Peyer's patch (tissue), 4 donors: ENCODE data around the gene PLAC8. TPM values are rescaled to one million over a fixed set of nuclear protein-coding genes. Genes with fewer than 3 reads are reported as not detected.

Experiments
- DNase-seq, 3 donors: peaks; one replicate each; pipeline ENCODE4 v3.0.0-alpha.2; 2017 to 2019
- H3K27ac ChIP-seq, 4 donors: fragments of 200-600 bp; sonication (generic); one replicate each; pipeline ENCODE4 v1.5.1; 2016 to 2019
- H3K27me3 ChIP-seq, 2 donors: fragments of 200-600 bp; sonication (generic); one replicate each; pipeline ENCODE4 v1.5.1; 2019
- H3K36me3 ChIP-seq, 3 donors: fragments of 200-600 bp; sonication (generic); one replicate each; pipeline ENCODE4 v1.5.1; 2016 to 2019
- H3K4me1 ChIP-seq, 4 donors: fragments of 200-600 bp; sonication (generic); one replicate each; pipeline ENCODE4 v1.5.1; 2016 to 2019
- H3K4me3 ChIP-seq, 4 donors: fragments of 200-600 bp; sonication (generic); 1 replicate in 3 of 4; 2 replicates in 1 of 4; pipeline ENCODE4 v1.5.1; 2016 to 2019; ENCODE audit warnings: mild to moderate bottlenecking in 1 of 4
- H3K9me3 ChIP-seq, 4 donors: fragments of 200-600 bp; sonication (generic); one replicate each; pipeline ENCODE4 v1.5.1; 2016 to 2019; ENCODE audit warnings: mild to moderate bottlenecking in 1 of 4
- CTCF ChIP-seq, 6 experiments: fragments of 450-650 bp in 4 of 6; fragments of 200-600 bp in 2 of 6; sonication (generic) in 1 of 6; IDR thresholded peaks; one replicate each; pipeline ENCODE4 v1.5.1; 2017 to 2019; ENCODE audit warnings: antibody characterized with exemption in 6 of 6, mild to moderate bottlenecking in 3 of 6, moderate library complexity in 1 of 6
- POLR2A ChIP-seq, 2 donors: fragments of 450-650 bp; IDR thresholded peaks; one replicate each; pipeline ENCODE4 v1.5.1; 2017; ENCODE audit warnings: antibody characterized with exemption in 2 of 2, mild to moderate bottlenecking in 2 of 2, moderate library complexity in 2 of 2
- total RNA-seq, 4 donors: library from RNA; depleted of rRNA; stranded (reverse); fragments of >200 nt; gene quantifications; one replicate each; pipeline ENCODE4 v1.1.0, GENCODE V29; 2016

PLAC8 gene, protein sequence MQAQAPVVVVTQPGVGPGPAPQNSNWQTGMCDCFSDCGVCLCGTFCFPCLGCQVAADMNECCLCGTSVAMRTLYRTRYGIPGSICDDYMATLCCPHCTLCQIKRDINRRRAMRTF
- 100 to 1,000 TPM in 2 of 4 donors, 10 to 100 TPM in 2; 36.3 to 148 (median 107) TPM for total RNA-seq

DNA sequence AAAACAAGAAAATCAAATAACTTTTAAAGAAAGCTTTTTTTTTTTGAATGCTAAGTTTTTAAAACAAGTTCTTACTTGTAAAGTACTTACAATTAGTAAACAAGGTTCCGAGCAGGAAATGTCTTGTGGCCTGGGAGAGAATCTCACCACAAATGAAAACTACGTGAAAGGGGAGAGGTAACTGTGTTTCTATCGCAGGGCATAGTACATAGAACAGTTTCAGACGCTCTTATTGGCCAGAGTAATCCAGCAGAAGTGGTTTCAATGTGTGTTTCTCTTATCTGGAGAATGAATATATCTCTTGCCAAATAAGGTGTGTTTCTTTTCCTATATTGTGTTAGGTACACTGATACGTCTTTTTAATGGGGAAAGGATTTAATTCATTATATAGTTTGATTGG, at the start of gene PLAC8:
Gene PLAC8 (minus strand): TSS at position 154 of the 400 bp plus-strand sequence. CDS start 6,808 bp downstream, outside the sequence.
- TF ChIP-seq CTCF (IDR thresholded peaks at IDR 0.05) (no peak), POLR2A (IDR thresholded peaks at IDR 0.05) (peak; percentile 87 to 93)
- Histone ChIP-seq H3K4me1 (peaks cover 0 to 26% (median 5%) of the 10 kb centered on the region in 4 donors), H3K4me3 (peak within 1 kb of the TSS; percentile 25 to 54 (median 40)), H3K36me3 (no peaks in the 10 kb centered on the region), H3K27me3 (no peaks in the 10 kb centered on the region), H3K27ac (peak within 1 kb of the TSS; percentile 64 to 88 (median 74)), H3K9me3 (no peaks in the 10 kb centered on the region)
- peak in 2 of 3 donors; percentile 80 to 88 for DNase-seq

DNA sequence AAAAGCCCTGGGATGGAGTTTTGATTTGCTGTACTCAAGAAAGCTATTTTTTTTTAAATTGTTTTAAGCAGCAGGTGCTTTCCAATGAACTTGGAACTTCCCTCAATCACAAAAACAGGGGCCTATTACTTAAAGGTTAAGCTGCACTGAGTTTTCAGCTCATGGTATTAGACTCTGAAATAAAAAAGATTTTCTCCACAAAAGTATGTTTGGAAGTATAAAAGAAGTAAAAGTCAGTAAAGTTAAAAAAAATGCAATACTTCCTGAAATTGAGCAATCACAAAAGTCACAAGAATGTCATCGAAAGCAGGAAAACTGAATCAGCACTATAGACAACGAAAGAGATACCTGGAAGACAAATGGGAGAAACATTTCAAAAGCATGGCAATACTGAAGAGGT, 38.9 kb upstream of the PLAC8 start:
- no peaks in the 10 kb centered on the region for H3K9me3 ChIP-seq
- H3K27me3 ChIP-seq: no peaks in the 10 kb centered on the region
- H3K4me1 ChIP-seq: peaks cover 0 to 6% (median 0%) of the 10 kb centered on the region in 4 donors
- no peak for TF ChIP-seq CTCF (IDR thresholded peaks at IDR 0.05)
- no peak for TF ChIP-seq POLR2A (IDR thresholded peaks at IDR 0.05)
- DNase-seq: no peak
- no peaks in the 10 kb centered on the region for H3K36me3 ChIP-seq
- no peak overlapping the region for H3K27ac ChIP-seq
- no peak overlapping the region for H3K4me3 ChIP-seq

DNA sequence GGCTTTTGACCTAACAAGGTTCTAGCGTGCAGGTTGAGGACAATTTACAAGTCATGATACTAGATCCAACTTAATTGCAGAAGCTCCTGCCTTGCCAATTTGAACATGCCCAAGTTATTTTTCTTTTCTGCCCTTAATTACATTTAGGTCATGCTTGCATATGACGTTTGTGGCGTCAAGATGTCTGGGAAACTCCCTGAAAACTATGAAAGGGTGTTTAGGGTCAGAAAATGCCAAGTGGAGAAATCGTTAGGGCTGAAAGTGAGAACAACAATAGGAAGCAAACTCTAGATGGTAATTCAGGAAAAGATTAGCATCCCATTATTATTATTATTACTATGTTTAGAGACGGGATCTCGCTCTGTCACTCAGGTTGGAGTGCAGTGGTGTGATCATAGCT, 38.2 kb upstream of the PLAC8 start:
- Histone ChIP-seq H3K27ac (no peak overlapping the region), H3K36me3 (no peaks in the 10 kb centered on the region), H3K9me3 (no peaks in the 10 kb centered on the region), H3K27me3 (no peaks in the 10 kb centered on the region), H3K4me3 (no peak overlapping the region), H3K4me1 (peaks cover 0 to 6% (median 0%) of the 10 kb centered on the region in 4 donors)
- no peak for TF ChIP-seq POLR2A (IDR thresholded peaks at IDR 0.05)
- no peak for TF ChIP-seq CTCF (IDR thresholded peaks at IDR 0.05)
- no peak for DNase-seq

DNA sequence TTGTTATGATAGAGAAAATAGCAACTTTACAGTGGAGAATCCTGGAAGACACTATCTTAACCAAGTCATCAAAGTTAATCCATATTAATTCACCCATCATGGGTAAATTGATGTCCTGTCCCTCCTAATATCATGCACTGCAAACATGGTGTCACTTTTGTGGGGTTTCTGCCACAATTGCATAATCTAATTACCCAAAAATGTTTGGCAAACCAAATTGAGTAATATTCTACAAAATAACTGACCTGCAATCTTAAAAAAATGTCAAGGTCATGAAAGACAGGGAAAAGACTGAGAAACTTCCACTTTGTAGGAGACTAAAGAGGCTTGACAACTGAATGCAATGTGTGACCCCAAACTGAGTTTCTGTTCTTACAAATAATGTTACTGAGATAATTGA, 37.1 kb upstream of the PLAC8 start:
- no peak overlapping the region for H3K27ac ChIP-seq
- H3K9me3 ChIP-seq: no peaks in the 10 kb centered on the region
- H3K36me3 ChIP-seq: no peaks in the 10 kb centered on the region
- no peak for TF ChIP-seq POLR2A (IDR thresholded peaks at IDR 0.05)
- TF ChIP-seq CTCF (IDR thresholded peaks at IDR 0.05): no peak
- H3K4me3 ChIP-seq: no peak overlapping the region
- peaks cover 0 to 6% (median 0%) of the 10 kb centered on the region in 4 donors for H3K4me1 ChIP-seq
- no peak for DNase-seq
- H3K27me3 ChIP-seq: no peaks in the 10 kb centered on the region

DNA sequence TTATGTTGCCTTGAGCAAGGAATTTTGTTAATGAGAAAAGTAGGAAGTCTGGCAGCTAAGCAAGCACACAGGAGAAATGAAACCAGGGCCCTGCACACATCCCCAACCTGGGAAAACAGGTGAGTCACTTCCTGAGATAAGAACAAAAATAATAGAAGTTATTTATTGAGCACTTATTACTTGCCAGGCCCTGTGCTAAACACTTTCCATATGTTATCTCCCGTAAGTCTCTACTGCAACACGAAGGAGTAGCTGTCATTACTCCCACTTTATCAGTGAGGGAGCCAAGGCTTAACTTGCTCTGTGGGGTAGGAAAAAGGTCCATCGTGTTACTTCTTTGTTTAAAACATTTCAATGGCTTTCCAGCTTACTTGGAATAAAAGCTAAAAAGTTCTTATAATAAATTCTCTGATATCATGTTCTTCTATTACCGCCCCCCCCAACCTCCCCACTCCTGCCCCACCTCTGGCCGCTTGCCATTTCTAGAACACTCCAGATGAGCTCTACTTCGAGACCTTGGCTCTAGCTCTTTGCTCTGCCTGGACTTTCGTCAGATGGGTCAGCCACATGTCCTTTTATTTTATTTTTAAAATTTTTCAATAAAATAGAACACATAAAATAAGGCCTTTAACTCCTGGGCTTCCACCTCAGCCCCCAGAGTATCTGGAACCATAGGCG, 36.3 kb upstream of the PLAC8 start:
- H3K27me3 ChIP-seq: no peaks in the 10 kb centered on the region
- H3K36me3 ChIP-seq: no peaks in the 10 kb centered on the region
- DNase-seq: no peak
- peak overlapping the region in 2 of 4 donors; percentile 21 to 35 for H3K27ac ChIP-seq
- H3K9me3 ChIP-seq: no peaks in the 10 kb centered on the region
- TF ChIP-seq CTCF (IDR thresholded peaks at IDR 0.05) (no peak), POLR2A (IDR thresholded peaks at IDR 0.05) (no peak)
- peaks cover 0 to 6% (median 0%) of the 10 kb centered on the region in 4 donors for H3K4me1 ChIP-seq
- H3K4me3 ChIP-seq: no peak overlapping the region
